Transverse colon (tissue), 4 donors: ENCODE measurements around the gene STH.

Experiments
- CTCF ChIP-seq, 5 experiments: fragments of 200-600 bp in 3 of 5; fragments of 450-650 bp in 2 of 5; sonication (generic) in 3 of 5; IDR thresholded peaks; 1 replicate in 2 of 5; 2 replicates in 3 of 5; pipeline ENCODE4 v1.5.1; 2016 to 2017; ENCODE audit warnings: antibody characterized with exemption in 5 of 5, inconsistent platforms in 3 of 5, mild to moderate bottlenecking in 2 of 5, moderate library complexity in 1 of 5
- EP300 ChIP-seq: sonication (generic); formaldehyde crosslinking; IDR thresholded peaks from one replicate; pipeline ENCODE4 v1.6.1; 2017; ENCODE audit warnings: antibody characterized with exemption, low read depth
- POLR2A ChIP-seq: fragments of 450-650 bp; IDR thresholded peaks from one replicate; pipeline ENCODE4 v1.6.1; 2016; ENCODE audit warnings: antibody characterized with exemption, mild to moderate bottlenecking, moderate library complexity
- POLR2AphosphoS5 ChIP-seq, 3 donors: sonication (generic); formaldehyde crosslinking; IDR thresholded peaks; one replicate each; pipeline ENCODE4 v1.6.1; 2016; ENCODE audit warnings: antibody characterized with exemption in 3 of 3

GRCh38 chr17:46013127-46013501 is 14.1 kb downstream of the STH start:
- TF ChIP-seq CTCF (IDR thresholded peaks at IDR 0.05) (no peak), POLR2AphosphoS5 (IDR thresholded peaks at IDR 0.05) (no peak), POLR2A (no peak), EP300 (no peak)
